Measurements from ENCODE around the gene TNFSF18.

- TF ChIP-seq POLR2AphosphoS5 (IDR thresholded peaks at IDR 0.05; ENCODE audit: low read depth, low read length): no peak
- TF ChIP-seq POLR2A (IDR thresholded peaks at IDR 0.05; ENCODE audit: low read depth, low read length): no peak
These were observed 45.4 kb downstream of the TNFSF18 start for GRCh38 chr1:173005196-173005864.
